NCI-H82 (cell line): ENCODE results near the gene HIVEP2.

Experiments used
- DNase-seq: peaks from one replicate; lab custom pipeline; 2025; lab: John Stamatoyannopoulos, UW

The HIVEP2 gene

GRCh38 chr6:142863981-142864380, 81.0 kb downstream of the HIVEP2 start:
- no peak for DNase-seq

- peak; percentile 82 for DNase-seq
These were observed 83.3 kb downstream of the HIVEP2 start for GRCh38 chr6:142861711-142862110.

GRCh38 chr6:142860498-142860897, 84.5 kb downstream of the HIVEP2 start:
- DNase-seq = no peak

GRCh38 chr6:142857796-142858555, 87.0 kb downstream of the HIVEP2 start:
- no peak for DNase-seq

GRCh38 chr6:142857233-142857761, 87.7 kb downstream of the HIVEP2 start:
- DNase-seq = no peak

GRCh38 chr6:142856624-142857232, 88.2 kb downstream of the HIVEP2 start:
- no peak for DNase-seq

GRCh38 chr6:142855893-142856623, 88.9 kb downstream of the HIVEP2 start:
- DNase-seq = no peak

- no peak for DNase-seq
These were observed 90.1 kb downstream of the HIVEP2 start for GRCh38 chr6:142854589-142855488.

- peak; percentile 51 for DNase-seq
These were observed 91.5 kb downstream of the HIVEP2 start for GRCh38 chr6:142853244-142854180.

- peak; percentile 86 for DNase-seq
These were observed 93.4 kb downstream of the HIVEP2 start for GRCh38 chr6:142851601-142852000.

GRCh38 chr6:142850679-142851423, 94.1 kb downstream of the HIVEP2 start:
- peak; percentile 96 for DNase-seq

- no peak for DNase-seq
These were observed 96.0 kb downstream of the HIVEP2 start for GRCh38 chr6:142848976-142849375.

- no peak for DNase-seq
These were observed 96.8 kb downstream of the HIVEP2 start for GRCh38 chr6:142848156-142848555.

- peak; percentile 85 for DNase-seq
These were observed 98.1 kb downstream of the HIVEP2 start for GRCh38 chr6:142846883-142847287.

GRCh38 chr6:142846459-142846831, 98.5 kb downstream of the HIVEP2 start:
- DNase-seq = no peak

GRCh38 chr6:142845624-142846458, 99.1 kb downstream of the HIVEP2 start:
- peak; percentile 57 for DNase-seq

GRCh38 chr6:142845143-142845571, 99.8 kb downstream of the HIVEP2 start:
- DNase-seq = peak; percentile 19

- no peak for DNase-seq
These were observed 100.8 kb downstream of the HIVEP2 start for GRCh38 chr6:142844065-142844755.
